Sigmoid colon (tissue), 7 donors: ENCODE results near the gene SLC6A3. TPM values are rescaled to one million over a fixed set of nuclear protein-coding genes. Genes with fewer than 3 reads are reported as not detected.

Experiments used
- DNase-seq: peaks from one replicate; pipeline ENCODE4 v3.0.0-alpha.2; 2019
- H3K27ac ChIP-seq, 4 donors: fragments of 200-600 bp; sonication (generic); one replicate each; pipeline ENCODE4 v1.5.1; 2016 to 2019; ENCODE audit warnings: mild to moderate bottlenecking in 1 of 4
- H3K27me3 ChIP-seq, 3 donors: fragments of 200-600 bp; sonication (generic); one replicate each; pipeline ENCODE4 v1.5.1; 2019; ENCODE audit warnings: mild to moderate bottlenecking in 1 of 3
- H3K36me3 ChIP-seq, 4 donors: fragments of 200-600 bp; sonication (generic); one replicate each; pipeline ENCODE4 v1.5.1; 2016 to 2019
- H3K4me1 ChIP-seq, 4 donors: fragments of 200-600 bp; sonication (generic); one replicate each; pipeline ENCODE4 v1.5.1; 2017 to 2019
- H3K4me3 ChIP-seq, 4 donors: fragments of 200-600 bp; sonication (generic); one replicate each; pipeline ENCODE4 v1.5.1; 2017 to 2019; ENCODE audit warnings: mild to moderate bottlenecking in 2 of 4, moderate library complexity in 1 of 4
- H3K9me3 ChIP-seq, 4 donors: fragments of 200-600 bp in 3 of 4; sonication (generic) in 3 of 4; one replicate each; pipeline versions ENCODE4 v1.5.1 to v1.6.1; 2013 to 2019
- CTCF ChIP-seq, 4 experiments: fragments of 450-650 bp in 3 of 4; fragments of 200-600 bp in 1 of 4; IDR thresholded peaks; one replicate each; pipeline ENCODE4 v1.5.1; 2016 to 2019; ENCODE audit warnings: antibody characterized with exemption in 4 of 4, mild to moderate bottlenecking in 3 of 4, moderate library complexity in 2 of 4
- EP300 ChIP-seq, 4 donors: sonication (generic); formaldehyde crosslinking; IDR thresholded peaks; one replicate each; pipeline ENCODE4 v1.6.1; 2017; ENCODE audit warnings: antibody characterized with exemption in 4 of 4
- POLR2A ChIP-seq, 2 donors: fragments of 450-650 bp; IDR thresholded peaks; one replicate each; pipeline ENCODE4 v1.6.1; 2016; ENCODE audit warnings: antibody characterized with exemption in 2 of 2, mild to moderate bottlenecking in 2 of 2, moderate library complexity in 2 of 2
- POLR2AphosphoS5 ChIP-seq, 4 donors: sonication (generic); formaldehyde crosslinking; IDR thresholded peaks; one replicate each; pipeline ENCODE4 v1.6.1; 2017; ENCODE audit warnings: antibody characterized with exemption in 4 of 4
- WGBS, 2 donors: extraction: QIAGEN DNeasy Blood & Tissue Kit; methylation state at CpG; one replicate each; pipeline ENCODE4 v1.1.7; 2013; 5-methylcytosine and 5-hydroxymethylcytosine counted together
- intact Hi-C: fragments of 100-400 bp; cut with DNase I; formaldehyde crosslinking; loops from one replicate; pipeline ENCODE4 v1.15.1; 2023
- polyA plus RNA-seq, 3 donors: library from polyadenylated mRNA; stranded (reverse); fragments of 200-250 nt; gene quantifications; one replicate each; pipeline ENCODE4 v1.2.3, GENCODE V29; 2013
- total RNA-seq, 4 donors: library from RNA; depleted of rRNA; stranded (reverse); fragments of >200 nt; gene quantifications; one replicate each; pipeline ENCODE4 v1.1.0, GENCODE V29; 2016
- donor health status: healthy with polysubstance abuse.
- donor health status: Bipolar disorder and iron deficiency.
- donor health status: healthy.

Gene SLC6A3
- total and polyA plus RNA-seq, 7 donors = 0.06 TPM; not detected in 6

- intact Hi-C loops = loop anchor here (10.0 kb wide), 1 partner anchor 176 kb away; the partner anchor contains the start of gene LPCAT1
- Histone ChIP-seq H3K27me3 (no peaks in the 10 kb centered on the region), H3K4me3 (no peak overlapping the region), H3K36me3 (no peaks in the 10 kb centered on the region), H3K27ac (no peak overlapping the region), H3K4me1 (peaks cover 0 to 20% (median 14%) of the 10 kb centered on the region in 4 donors), H3K9me3 (no peaks in the 10 kb centered on the region)
- no peak for DNase-seq
- 73 to 86% methylated on average over 1 of the region's 1 CpG for WGBS, 2 donors
- no peak for TF ChIP-seq EP300 (IDR thresholded peaks at IDR 0.05)
- no peak for TF ChIP-seq CTCF (IDR thresholded peaks at IDR 0.05)
- no peak for TF ChIP-seq POLR2AphosphoS5 (IDR thresholded peaks at IDR 0.05)
- TF ChIP-seq POLR2A (IDR thresholded peaks at IDR 0.05) = no peak
These were observed 96.3 kb downstream of the SLC6A3 start for GRCh38 chr5:1348986-1349245.

GRCh38 chr5:1347571-1347970 lies 97.7 kb downstream of the SLC6A3 start:
- H3K9me3 ChIP-seq = no peaks in the 10 kb centered on the region
- intact Hi-C loops = loop anchor here (10.0 kb wide), 1 partner anchor 177 kb away; the partner anchor contains the start of gene LPCAT1
- no peak overlapping the region for H3K27ac ChIP-seq
- H3K4me3 ChIP-seq = no peak overlapping the region
- peaks cover 0 to 29% (median 23%) of the 10 kb centered on the region in 4 donors for H3K4me1 ChIP-seq
- peaks cover 0 to 5% (median 1%) of the 10 kb centered on the region in 4 donors for H3K36me3 ChIP-seq
- DNase-seq = no peak
- WGBS, 2 donors = 53 to 70% methylated on average over 10 of the region's 10 CpGs
- H3K27me3 ChIP-seq = no peaks in the 10 kb centered on the region
- no peak for TF ChIP-seq CTCF (IDR thresholded peaks at IDR 0.05)
- no peak for TF ChIP-seq EP300 (IDR thresholded peaks at IDR 0.05)
- TF ChIP-seq POLR2AphosphoS5 (IDR thresholded peaks at IDR 0.05) = no peak
- TF ChIP-seq POLR2A (IDR thresholded peaks at IDR 0.05) = no peak

GRCh38 chr5:1346627-1347440 lies 98.4 kb downstream of the SLC6A3 start:
- no peak for TF ChIP-seq EP300 (IDR thresholded peaks at IDR 0.05)
- no peak for TF ChIP-seq POLR2AphosphoS5 (IDR thresholded peaks at IDR 0.05)
- no peak for TF ChIP-seq CTCF (IDR thresholded peaks at IDR 0.05)
- no peak for TF ChIP-seq POLR2A (IDR thresholded peaks at IDR 0.05)
- DNase-seq = no peak
- intact Hi-C loops = loop anchor here (10.0 kb wide), 1 partner anchor 178 kb away; the partner anchor contains the start of gene LPCAT1
- H3K4me1 ChIP-seq = peaks cover 0 to 33% (median 23%) of the 10 kb centered on the region in 4 donors
- WGBS, 2 donors = 89 to 90% methylated on average over 21 of the region's 21 CpGs
- no peak overlapping the region for H3K27ac ChIP-seq
- H3K4me3 ChIP-seq = no peak overlapping the region
- H3K36me3 ChIP-seq = peaks cover 0 to 12% (median 4%) of the 10 kb centered on the region in 4 donors
- no peaks in the 10 kb centered on the region for H3K9me3 ChIP-seq
- no peaks in the 10 kb centered on the region for H3K27me3 ChIP-seq

GRCh38 chr5:1345876-1346626 lies 99.2 kb downstream of the SLC6A3 start:
- peaks cover 0 to 20% (median 10%) of the 10 kb centered on the region in 4 donors for H3K36me3 ChIP-seq
- no peak for DNase-seq
- H3K27ac ChIP-seq = peak overlapping the region in 3 of 4 donors; percentile 83 to 94 (median 92)
- intact Hi-C loops = loop anchor here (2.0 to 10.0 kb wide), 3 partner anchors 179 to 453 kb away; partner anchors contain the start of genes LPCAT1 and MRPL36
- H3K4me3 ChIP-seq = peak overlapping the region; percentile 71 to 99 (median 86)
- 80 to 83% methylated on average over 27 of the region's 27 CpGs for WGBS, 2 donors
- peaks cover 0 to 33% (median 23%) of the 10 kb centered on the region in 4 donors for H3K4me1 ChIP-seq
- no peaks in the 10 kb centered on the region for H3K9me3 ChIP-seq
- TF ChIP-seq POLR2AphosphoS5 (IDR thresholded peaks at IDR 0.05) = no peak
- TF ChIP-seq CTCF (IDR thresholded peaks at IDR 0.05) = no peak
- TF ChIP-seq POLR2A (IDR thresholded peaks at IDR 0.05) = no peak
- TF ChIP-seq EP300 (IDR thresholded peaks at IDR 0.05) = no peak
- H3K27me3 ChIP-seq = no peaks in the 10 kb centered on the region
